Esophagus squamous epithelium (tissue), 4 donors: ENCODE measurements around the gene INSYN2A.

ENCODE experiments used
- CTCF ChIP-seq, 6 experiments: fragments of 450-650 bp in 4 of 6; fragments of 200-600 bp in 2 of 6; sonication (generic) in 2 of 6; IDR thresholded peaks; one replicate each; pipeline ENCODE4 v1.5.1; 2016 to 2019; ENCODE audit warnings: antibody characterized with exemption in 6 of 6, mild to moderate bottlenecking in 4 of 6, moderate library complexity in 4 of 6
- POLR2A ChIP-seq, 4 donors: fragments of 450-650 bp; IDR thresholded peaks; one replicate each; pipeline ENCODE4 v1.6.1; 2017; ENCODE audit warnings: antibody characterized with exemption in 4 of 4, mild to moderate bottlenecking in 4 of 4, moderate library complexity in 3 of 4

GRCh38 chr10:127161482-127161881 is 34.9 kb downstream of the INSYN2A start:
- no peak for TF ChIP-seq CTCF (IDR thresholded peaks at IDR 0.05)
- TF ChIP-seq POLR2A (IDR thresholded peaks at IDR 0.05) = no peak
